ENCODE measurements around the gene ITGA2. TPM values are rescaled to one million over a fixed set of nuclear protein-coding genes. Genes with fewer than 3 reads are reported as not detected.

Gene ITGA2
- total RNA-seq, 1 experiment from 2014 or later, result 36.7 TPM

GRCh38 chr5:53009816-53010215 is 20.7 kb downstream of the ITGA2 start:
- Histone ChIP-seq H3K27me3 (ENCODE audit: low read length) (no peaks in the 10 kb centered on the region), H3K4me3 (ENCODE audit: low read length) (no peak overlapping the region), H3K27ac (ENCODE audit: low read length) (no peak overlapping the region), H3F3A (ENCODE audit: low read length, unreplicated experiment) (no peaks in the 10 kb centered on the region), H3K79me2 (ENCODE audit: low read length) (peaks cover 68% of the 10 kb centered on the region), H3K9ac (ENCODE audit: low read length) (no peak overlapping the region), H3K36me3 (ENCODE audit: low read depth, low read length) (peaks cover 10% of the 10 kb centered on the region), H3K9me2 (replicated peaks; ENCODE audit: low read length) (no peaks in the 10 kb centered on the region), H4K20me1 (ENCODE audit: low read length) (no peaks in the 10 kb centered on the region), H2AFZ (ENCODE audit: low read length) (no peak overlapping the region), H3K4me1 (ENCODE audit: insufficient read depth, low read length) (peaks cover 50% of the 10 kb centered on the region), H3K4me2 (ENCODE audit: low read length) (no peak overlapping the region), H3K9me3 (ENCODE audit: low read length) (no peaks in the 10 kb centered on the region)
- no peak for DNase-seq
- ChIA-PET POLR2A (ENCODE audit: unreplicated experiment) (interaction anchor here (0.6 kb wide), 1 partner anchor 282 kb away, joined by 5 read pairs; no protein-coding TSS in a partner anchor), CTCF (no interaction called here)
- TF ChIP-seq CTCF (conservative IDR thresholded peaks at IDR 0.05; ENCODE audit: low read depth, low read length), result no peak
- no peak for TF ChIP-seq EZH2phosphoT487 (IDR thresholded peaks at IDR 0.05; ENCODE audit: borderline replicate concordance, low read length)
- no peak for TF ChIP-seq EZH2 (IDR thresholded peaks at IDR 0.05; ENCODE audit: low read length, unreplicated experiment)
- intact Hi-C loops (cut with micrococcal nuclease), result no loop called here
- no TSS peak for BruUV-seq (replicated peaks)
- ATAC-seq, result no peak

GRCh38 chr5:53010814-53011213 is 21.7 kb downstream of the ITGA2 start:
- Histone ChIP-seq H3K9ac (ENCODE audit: low read length) (no peak overlapping the region), H4K20me1 (ENCODE audit: low read length) (no peaks in the 10 kb centered on the region), H3K27me3 (ENCODE audit: low read length) (no peaks in the 10 kb centered on the region), H3K4me3 (ENCODE audit: low read length) (no peak overlapping the region), H3K9me3 (ENCODE audit: low read length) (no peaks in the 10 kb centered on the region), H3K9me2 (replicated peaks; ENCODE audit: low read length) (no peaks in the 10 kb centered on the region), H3K27ac (ENCODE audit: low read length) (no peak overlapping the region), H3K79me2 (ENCODE audit: low read length) (peaks cover 68% of the 10 kb centered on the region), H2AFZ (ENCODE audit: low read length) (no peak overlapping the region), H3K4me1 (ENCODE audit: insufficient read depth, low read length) (peaks cover 50% of the 10 kb centered on the region), H3K4me2 (ENCODE audit: low read length) (no peak overlapping the region), H3F3A (ENCODE audit: low read length, unreplicated experiment) (no peaks in the 10 kb centered on the region), H3K36me3 (ENCODE audit: low read depth, low read length) (peaks cover 5% of the 10 kb centered on the region)
- DNase-seq (no peak), ATAC-seq (no peak)
- ChIA-PET CTCF (no interaction called here), POLR2A (ENCODE audit: unreplicated experiment) (no interaction called here)
- intact Hi-C loops (cut with micrococcal nuclease), result no loop called here
- TF ChIP-seq EZH2 (IDR thresholded peaks at IDR 0.05; ENCODE audit: low read length, unreplicated experiment), result no peak
- no peak for TF ChIP-seq CTCF (conservative IDR thresholded peaks at IDR 0.05; ENCODE audit: low read depth, low read length)
- TF ChIP-seq EZH2phosphoT487 (IDR thresholded peaks at IDR 0.05; ENCODE audit: borderline replicate concordance, low read length), result no peak
- no TSS peak for BruUV-seq (replicated peaks)

GRCh38 chr5:53011233-53011632 is 22.1 kb downstream of the ITGA2 start:
- BruUV-seq (replicated peaks), result no TSS peak

More at GRCh38 chr5:53011233-53011632, 22.1 kb downstream of the ITGA2 start:
- Histone ChIP-seq H3K4me3 (ENCODE audit: low read length) (no peak overlapping the region), H3K9me3 (ENCODE audit: low read length) (no peaks in the 10 kb centered on the region), H3K9ac (ENCODE audit: low read length) (no peak overlapping the region), H3K27ac (ENCODE audit: low read length) (no peak overlapping the region), H3K27me3 (ENCODE audit: low read length) (no peaks in the 10 kb centered on the region), H3K4me1 (ENCODE audit: insufficient read depth, low read length) (peaks cover 50% of the 10 kb centered on the region), H3K4me2 (ENCODE audit: low read length) (no peak overlapping the region), H4K20me1 (ENCODE audit: low read length) (no peaks in the 10 kb centered on the region), H3K9me2 (replicated peaks; ENCODE audit: low read length) (no peaks in the 10 kb centered on the region), H3K79me2 (ENCODE audit: low read length) (peaks cover 68% of the 10 kb centered on the region), H3F3A (ENCODE audit: low read length, unreplicated experiment) (no peaks in the 10 kb centered on the region), H2AFZ (ENCODE audit: low read length) (no peak overlapping the region), H3K36me3 (ENCODE audit: low read depth, low read length) (peaks cover 3% of the 10 kb centered on the region; the same call in 1 of the 2 replicates)
- ATAC-seq (no peak), DNase-seq (no peak)
- POLR2A ChIA-PET (ENCODE audit: unreplicated experiment), result no interaction called here
- intact Hi-C loops (cut with micrococcal nuclease), result no loop called here
- no peak for TF ChIP-seq EZH2phosphoT487 (IDR thresholded peaks at IDR 0.05; ENCODE audit: borderline replicate concordance, low read length)
- TF ChIP-seq CTCF (conservative IDR thresholded peaks at IDR 0.05; ENCODE audit: low read depth, low read length), result no peak
- no peak for TF ChIP-seq EZH2 (IDR thresholded peaks at IDR 0.05; ENCODE audit: low read length, unreplicated experiment)
- CTCF ChIA-PET, result no interaction called here
